ENCODE results near the gene MAZ.

DNA sequence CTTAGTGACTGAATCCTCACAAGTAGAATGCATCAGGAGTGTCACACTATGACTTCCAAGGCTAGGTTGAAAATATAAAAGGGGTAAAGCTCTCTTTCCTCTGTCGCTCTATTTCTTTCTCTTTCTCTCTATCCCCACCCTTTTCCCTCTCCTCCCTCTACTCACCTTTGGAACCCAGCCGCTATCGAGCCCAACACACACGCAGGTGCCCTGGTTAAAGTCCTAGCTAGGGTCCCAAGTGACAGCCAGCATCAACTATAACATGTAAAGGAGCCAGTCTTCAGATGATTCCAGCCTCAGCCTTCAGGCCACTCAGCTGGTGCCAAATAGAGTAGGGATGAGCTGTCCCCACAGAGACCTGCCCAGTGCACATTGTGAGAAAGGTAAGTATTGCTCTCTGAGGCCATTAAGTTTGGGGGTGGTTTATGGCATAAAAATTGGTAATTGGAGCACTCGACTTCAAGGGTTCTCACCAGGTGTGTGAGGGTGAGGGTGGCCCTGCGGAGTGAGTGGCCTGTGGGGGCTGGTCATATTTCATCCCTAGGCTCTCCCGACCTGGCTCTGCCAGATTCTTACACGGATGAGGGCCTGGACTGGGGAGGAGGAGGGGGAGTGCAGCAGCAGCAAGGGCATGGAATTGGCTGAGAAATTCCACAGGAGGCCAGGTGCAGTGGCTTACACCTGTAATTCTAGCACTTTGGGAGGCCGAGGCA is 45.6 kb upstream of the MAZ start:
- TF ChIP-seq, protein P1, sequence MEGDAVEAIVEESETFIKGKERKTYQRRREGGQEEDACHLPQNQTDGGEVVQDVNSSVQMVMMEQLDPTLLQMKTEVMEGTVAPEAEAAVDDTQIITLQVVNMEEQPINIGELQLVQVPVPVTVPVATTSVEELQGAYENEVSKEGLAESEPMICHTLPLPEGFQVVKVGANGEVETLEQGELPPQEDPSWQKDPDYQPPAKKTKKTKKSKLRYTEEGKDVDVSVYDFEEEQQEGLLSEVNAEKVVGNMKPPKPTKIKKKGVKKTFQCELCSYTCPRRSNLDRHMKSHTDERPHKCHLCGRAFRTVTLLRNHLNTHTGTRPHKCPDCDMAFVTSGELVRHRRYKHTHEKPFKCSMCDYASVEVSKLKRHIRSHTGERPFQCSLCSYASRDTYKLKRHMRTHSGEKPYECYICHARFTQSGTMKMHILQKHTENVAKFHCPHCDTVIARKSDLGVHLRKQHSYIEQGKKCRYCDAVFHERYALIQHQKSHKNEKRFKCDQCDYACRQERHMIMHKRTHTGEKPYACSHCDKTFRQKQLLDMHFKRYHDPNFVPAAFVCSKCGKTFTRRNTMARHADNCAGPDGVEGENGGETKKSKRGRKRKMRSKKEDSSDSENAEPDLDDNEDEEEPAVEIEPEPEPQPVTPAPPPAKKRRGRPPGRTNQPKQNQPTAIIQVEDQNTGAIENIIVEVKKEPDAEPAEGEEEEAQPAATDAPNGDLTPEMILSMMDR (IDR thresholded peaks at IDR 0.05), result no peak
- TF ChIP-seq POLR2A (IDR thresholded peaks at IDR 0.05), result no peak

All from right lobe of liver (tissue), 4 donors.